Kidney (tissue), 14 donors: ENCODE data around the gene EMP3. TPM values are rescaled to one million over a fixed set of nuclear protein-coding genes. Genes with fewer than 3 reads are reported as not detected.

Experiments used
- DNase-seq, 5 donors: peaks; one replicate each; pipeline ENCODE4 v3.0.0-alpha.2; 2013 to 2020
- FAIRE-seq: peaks from 2 replicates; lab custom pipeline; 2012; peaks lifted over from hg19 to GRCh38; lab: Jason Lieb, UNC
- H3K27ac ChIP-seq, 2 donors: one replicate each; pipeline ENCODE4 v1.7.0; 2013; ENCODE audit warnings: low read depth in 2 of 2, low read length in 2 of 2, inconsistent platforms in 1 of 2
- H3K27me3 ChIP-seq: one replicate; pipeline ENCODE4 v1.7.1; 2013; ENCODE audit warnings: low read length, inconsistent platforms; ENCODE audit not compliant: control insufficient read depth, insufficient read depth
- H3K36me3 ChIP-seq, 3 donors: one replicate each; pipeline versions ENCODE4 v1.7.0 to v1.7.1; 2013; ENCODE audit warnings: low read length in 3 of 3, control low read depth in 1 of 3, inconsistent platforms in 1 of 3; ENCODE audit not compliant: insufficient read depth in 3 of 3, control insufficient read depth in 2 of 3
- H3K4me1 ChIP-seq, 3 donors: one replicate each; pipeline versions ENCODE4 v1.7.0 to v1.7.1; 2013; ENCODE audit warnings: low read length in 3 of 3, inconsistent platforms in 1 of 3, low read depth in 1 of 3; ENCODE audit not compliant: control insufficient read depth in 2 of 3, insufficient read depth in 2 of 3
- H3K4me3 ChIP-seq, 3 donors: one replicate each; pipeline versions ENCODE4 v1.7.0 to v1.8.1; 2013; ENCODE audit warnings: low read length in 3 of 3, control low read depth in 1 of 3, inconsistent platforms in 1 of 3
- H3K9ac ChIP-seq, 3 donors: one replicate each; pipeline versions ENCODE4 v1.7.0 to v1.7.1; 2013; ENCODE audit warnings: low read length in 3 of 3, control low read depth in 1 of 3, inconsistent platforms in 1 of 3
- H3K9me3 ChIP-seq, 3 donors: one replicate each; pipeline versions ENCODE4 v1.7.0 to v1.7.1; 2013; ENCODE audit warnings: low read length in 3 of 3, control low read depth in 1 of 3, inconsistent platforms in 1 of 3; ENCODE audit not compliant: control insufficient read depth in 2 of 3, insufficient read depth in 1 of 3
- CTCF ChIP-seq: IDR thresholded peaks from 3 replicates; pipeline ENCODE4 v1.5.1; 2012; ENCODE audit warnings: mild to moderate bottlenecking, moderate library complexity, borderline replicate concordance; ENCODE audit not compliant: insufficient read depth; ENCODE audit errors: extremely low read depth
- intact Hi-C: fragments of 100-400 bp; cut with DNase I; formaldehyde crosslinking; loops from one replicate; pipeline ENCODE4 v1.11.1; 2022
- polyA plus RNA-seq: library from polyadenylated mRNA; stranded (reverse); fragments of 350-450 nt; fragmentation: Illumina TruSeq; extraction: RNeasy Lipid Tissue Mini Kit (QIAGEN cat#74804); gene quantifications from one replicate; pipeline ENCODE4 v1.2.3, GENCODE V29; 2014; ENCODE audit warnings: low read depth, low replicate concordance; ENCODE audit not compliant: insufficient read depth
- total RNA-seq: library from RNA; stranded (reverse); fragmentation: NEBNext Ultra II Directional; extraction: Animal tissue kit (Norgen Biotek cat#: 25700); gene quantifications from one replicate; pipeline ENCODE4 v1.2.1, GENCODE V29; 2021
- donor health status: control.
- donor health status: control.
- donor health status: control.
- donor health status: control.
- donor health status: control.
- donor health status: DM: yes; HTN: yes; CAD: no.
- donor health status: Normal renal cell carcinoma (clear cell type).

Gene EMP3
- total and polyA plus RNA-seq, 2 donors from 2014 or later = 75.9 to 78.6 TPM

DNA sequence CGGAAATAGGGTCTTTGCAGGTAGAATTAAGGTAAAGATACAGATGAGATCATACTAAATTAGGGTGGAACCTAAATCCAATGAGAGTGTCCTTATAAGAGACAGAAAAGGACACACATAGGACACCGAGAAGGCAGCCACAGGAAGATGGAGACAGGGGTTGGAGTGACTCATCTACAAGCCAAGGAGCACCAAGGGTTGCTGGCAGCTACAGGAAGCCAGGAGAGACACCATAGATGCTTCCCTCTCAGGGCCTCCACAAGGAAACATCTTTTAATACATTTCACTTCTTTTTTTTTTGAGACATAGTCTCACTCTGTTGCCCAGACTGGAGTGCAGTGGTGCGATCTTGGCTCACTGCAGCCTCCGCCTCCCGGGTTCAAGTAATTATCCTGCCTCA, 28.3 kb downstream of the EMP3 start:
- intact Hi-C loops = no loop called here
- FAIRE-seq (no peak), DNase-seq (no peak)
- no peak for TF ChIP-seq CTCF
- Histone ChIP-seq H3K36me3 (no peaks in the 10 kb centered on the region), H3K4me1 (no peaks in the 10 kb centered on the region), H3K9me3 (no peaks in the 10 kb centered on the region), H3K9ac (no peak overlapping the region), H3K27ac (no peak overlapping the region), H3K27me3 (no peaks in the 10 kb centered on the region), H3K4me3 (no peak overlapping the region)

DNA sequence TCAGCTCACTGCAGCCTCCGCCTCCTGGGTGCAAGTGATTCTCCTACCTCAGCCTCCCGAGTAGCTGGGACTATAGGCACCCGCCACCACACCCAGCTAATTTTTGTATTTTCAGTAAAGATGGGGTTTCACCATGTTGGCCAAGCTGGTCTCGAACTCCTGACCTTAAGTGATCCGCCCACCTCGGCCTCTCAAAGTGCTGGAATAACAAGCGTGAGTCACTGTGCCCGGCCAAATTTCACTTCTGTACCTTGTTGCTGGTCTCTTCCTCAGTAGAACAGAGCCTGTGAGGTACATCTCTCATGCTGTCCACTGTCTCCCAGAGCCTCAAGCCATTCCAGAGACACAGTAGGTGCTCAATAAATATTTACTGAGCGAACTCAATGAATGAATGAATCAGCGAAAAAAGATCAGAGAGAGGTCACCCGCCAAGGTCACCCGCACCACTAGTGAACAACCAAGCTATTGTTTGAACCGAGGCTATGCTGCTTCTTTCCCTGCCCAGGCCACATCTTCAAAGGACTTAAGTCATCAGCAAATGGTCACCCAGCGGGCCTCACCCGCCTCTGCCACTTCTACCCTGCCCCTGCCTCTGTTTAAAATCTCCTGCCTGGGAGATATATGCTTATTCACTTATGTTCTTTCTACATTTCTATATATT, 29.1 kb downstream of the EMP3 start:
- Histone ChIP-seq H3K27ac (no peak overlapping the region), H3K27me3 (no peaks in the 10 kb centered on the region), H3K9ac (no peak overlapping the region), H3K36me3 (no peaks in the 10 kb centered on the region), H3K4me1 (no peaks in the 10 kb centered on the region), H3K9me3 (no peaks in the 10 kb centered on the region), H3K4me3 (no peak overlapping the region)
- no peak for DNase-seq
- FAIRE-seq = no peak
- intact Hi-C loops = no loop called here
- no peak for TF ChIP-seq CTCF

DNA sequence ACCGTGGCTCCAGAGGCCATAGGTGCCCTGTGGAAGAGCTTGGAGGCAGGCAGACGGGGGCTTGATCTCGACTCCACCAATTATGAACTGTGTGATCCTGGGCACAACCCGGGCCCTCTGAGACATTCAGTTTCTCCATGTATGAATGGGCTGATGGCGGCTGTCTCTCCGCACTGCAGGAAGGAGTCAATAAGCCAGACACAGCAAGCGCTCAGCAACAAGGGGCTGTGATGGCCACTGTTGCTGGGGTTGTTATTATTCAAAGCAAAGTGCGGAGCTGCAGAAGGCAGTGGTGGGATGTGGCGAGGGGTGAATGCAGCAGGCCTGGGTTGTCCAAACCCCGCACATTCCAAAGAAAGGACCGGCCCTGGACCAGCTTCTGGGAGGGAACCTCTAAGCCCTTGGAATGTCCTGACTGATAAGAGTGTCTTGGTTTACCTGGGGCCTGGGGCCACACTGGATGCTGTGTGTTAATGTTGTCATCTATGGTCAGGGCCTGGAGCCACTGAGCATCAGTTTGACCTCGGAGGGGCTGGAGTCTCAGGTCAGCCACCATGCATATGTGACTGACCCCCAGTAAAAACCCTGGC, 30.1 kb downstream of the EMP3 start:
- TF ChIP-seq CTCF = no peak
- intact Hi-C loops = no loop called here
- H3K27ac ChIP-seq = no peak overlapping the region
- H3K4me3 ChIP-seq = no peak overlapping the region
- DNase-seq (no peak), FAIRE-seq (no peak)
- H3K4me1 ChIP-seq = no peaks in the 10 kb centered on the region
- H3K9me3 ChIP-seq = no peaks in the 10 kb centered on the region
- H3K27me3 ChIP-seq = no peaks in the 10 kb centered on the region
- no peak overlapping the region for H3K9ac ChIP-seq
- no peaks in the 10 kb centered on the region for H3K36me3 ChIP-seq

DNA sequence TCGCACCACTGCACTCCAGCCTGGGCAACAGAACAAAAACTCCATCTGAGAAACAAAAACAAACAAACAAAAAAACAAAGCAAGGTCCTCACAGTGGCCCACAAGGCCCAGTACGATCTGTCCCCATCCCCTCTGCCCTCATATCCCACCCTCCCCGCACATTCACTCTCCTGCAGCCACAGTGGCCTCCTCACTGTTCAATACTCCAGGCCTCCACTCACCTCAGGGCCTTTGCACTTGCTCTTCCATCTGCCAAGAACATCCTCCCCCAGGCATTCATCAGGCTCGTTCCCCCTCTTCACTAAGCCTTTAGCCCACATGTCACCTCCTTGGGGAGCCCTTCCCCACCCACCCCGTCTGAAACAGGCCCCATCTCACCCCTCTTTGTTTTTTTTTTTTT, 33.8 kb downstream of the EMP3 start:
- DNase-seq (no peak), FAIRE-seq (no peak)
- Histone ChIP-seq H3K9me3 (no peaks in the 10 kb centered on the region), H3K4me1 (peaks cover 0 to 4% (median 0%) of the 10 kb centered on the region in 3 donors), H3K9ac (no peak overlapping the region), H3K4me3 (no peak overlapping the region), H3K27ac (no peak overlapping the region), H3K27me3 (no peaks in the 10 kb centered on the region), H3K36me3 (no peaks in the 10 kb centered on the region)
- intact Hi-C loops = no loop called here
- TF ChIP-seq CTCF = no peak
